ENCODE measurements around the gene ZNF566. TPM values are rescaled to one million over a fixed set of nuclear protein-coding genes. Genes with fewer than 3 reads are reported as not detected.

Gene ZNF566
- total and polyA plus RNA-seq, 2 donors (not counting 3 experiments of a cell fraction or from before 2014, with no cell fraction given) = 4.7 to 8.5 TPM

- Histone ChIP-seq H3K79me2 (ENCODE audit: control insufficient read depth, insufficient read depth, low read length) (no peaks in the 10 kb centered on the region), H3K4me2 (ENCODE audit: insufficient read depth, low read length) (no peak overlapping the region), H3K27ac (ENCODE audit: insufficient read depth, low read depth, low read length) (no peak overlapping the region), H3K9me3 (replicated peaks; ENCODE audit: control insufficient read depth, insufficient read depth, low read length) (peaks cover 3% of the 10 kb centered on the region), H3K4me1 (ENCODE audit: control insufficient read depth, extremely low read depth, insufficient read depth, low read length) (no peaks in the 10 kb centered on the region), H3K27me3 (ENCODE audit: control insufficient read depth in 2 of 2, insufficient read depth in 2 of 2, low read length in 2 of 2) (no peaks in the 10 kb centered on the region), H3K9ac (replicated peaks; ENCODE audit: extremely low read depth, insufficient read depth, low read length) (no peak overlapping the region), H2AFZ (ENCODE audit: low read depth, low read length) (no peak overlapping the region), H3K36me3 (ENCODE audit: control insufficient read depth in 2 of 2, extremely low read depth in 1 of 2, insufficient read depth in 2 of 2, low read length in 2 of 2) (no peaks in the 10 kb centered on the region), H3K9me1 (replicated peaks; ENCODE audit: control insufficient read depth, extremely low read depth, insufficient read depth, low read length) (no peaks in the 10 kb centered on the region), H3K4me3 (replicated peaks in 1 of 3; ENCODE audit: insufficient read depth in 1 of 3, low read depth in 1 of 3, low read length in 3 of 3) (no peak overlapping the region), H4K20me1 (replicated peaks; ENCODE audit: control insufficient read depth, extremely low read depth, insufficient read depth, low read length) (no peaks in the 10 kb centered on the region)
- FAIRE-seq = no peak
- intact Hi-C loops (cut with micrococcal nuclease) (no loop called here), dilution Hi-C loops (cut with MboI; ENCODE audit: extremely low pct_ligation_motif_present, low sequenced_read_pairs) (no loop called here)
- ChIA-PET CTCF (no interaction called here), POLR2A (no interaction called here)
- TF ChIP-seq EZH2 (IDR thresholded peaks at IDR 0.05; ENCODE audit: borderline replicate concordance, low read depth, low read length, severe bottlenecking) (no peak), CTCF (IDR thresholded peaks at IDR 0.05; ENCODE audit: extremely low read depth in 1 of 2, insufficient read depth in 1 of 2, low read depth in 1 of 2, low read length in 2 of 2) (no peak), FOS (IDR thresholded peaks at IDR 0.05; ENCODE audit: borderline replicate concordance, insufficient read depth, low read length) (no peak), JUN (IDR thresholded peaks at IDR 0.05; ENCODE audit: borderline replicate concordance, insufficient read depth, insufficient read length, low read depth) (no peak)
- BruUV-seq (replicated peaks) = no TSS peak
- DNase-seq (ENCODE audit: low read depth, low spot score) = no peak
Observed at GRCh38 chr19:36460046-36460445, 29.3 kb downstream of the ZNF566 start.

GRCh38 chr19:36456831-36457230, 32.5 kb downstream of the ZNF566 start:
- no peak for TF ChIP-seq EZH2 (IDR thresholded peaks at IDR 0.05; ENCODE audit: borderline replicate concordance, low read depth, low read length, severe bottlenecking)
- TF ChIP-seq JUN (IDR thresholded peaks at IDR 0.05; ENCODE audit: borderline replicate concordance, insufficient read depth, insufficient read length, low read depth) = no peak
- no peak for TF ChIP-seq POLR2A (IDR thresholded peaks at IDR 0.05; ENCODE audit: low read depth, low read length)
- no peak for TF ChIP-seq MYC (IDR thresholded peaks at IDR 0.05; ENCODE audit: low read depth, low read length)
- no peak for TF ChIP-seq CTCF (IDR thresholded peaks at IDR 0.05; ENCODE audit: extremely low read depth in 1 of 2, insufficient read depth in 1 of 2, low read depth in 1 of 2, low read length in 2 of 2)
- TF ChIP-seq FOS (IDR thresholded peaks at IDR 0.05; ENCODE audit: borderline replicate concordance, insufficient read depth, low read length) = no peak
- TF ChIP-seq POLR2AphosphoS5 (IDR thresholded peaks at IDR 0.05; ENCODE audit: insufficient read depth, low read depth, low read length) = no peak
- TF ChIP-seq MAX (IDR thresholded peaks at IDR 0.05; ENCODE audit: insufficient read depth, insufficient read length) = no peak
- TF ChIP-seq GATA2 (IDR thresholded peaks at IDR 0.05; ENCODE audit: insufficient read depth, insufficient read length, low read depth, low read length) = no peak
- H3K27ac ChIP-seq (ENCODE audit: insufficient read depth, low read depth, low read length) = no peak overlapping the region
- dilution Hi-C loops (cut with MboI; ENCODE audit: extremely low pct_ligation_motif_present, low sequenced_read_pairs) (no loop called here), intact Hi-C loops (cut with micrococcal nuclease) (no loop called here)
- H3K36me3 ChIP-seq (ENCODE audit: control insufficient read depth in 2 of 2, extremely low read depth in 1 of 2, insufficient read depth in 2 of 2, low read length in 2 of 2) = no peaks in the 10 kb centered on the region
- no peak overlapping the region for H3K4me3 ChIP-seq (replicated peaks in 1 of 3; ENCODE audit: insufficient read depth in 1 of 3, low read depth in 1 of 3, low read length in 3 of 3)
- H3K9me3 ChIP-seq (replicated peaks; ENCODE audit: control insufficient read depth, insufficient read depth, low read length) = peaks cover 4% of the 10 kb centered on the region
- FAIRE-seq (no peak), DNase-seq (ENCODE audit: low read depth, low spot score) (no peak)
- no peaks in the 10 kb centered on the region for H4K20me1 ChIP-seq (replicated peaks; ENCODE audit: control insufficient read depth, extremely low read depth, insufficient read depth, low read length)
- no peak overlapping the region for H3K4me2 ChIP-seq (ENCODE audit: insufficient read depth, low read length)
- POLR2A ChIA-PET = no interaction called here
- no peaks in the 10 kb centered on the region for H3K27me3 ChIP-seq (ENCODE audit: control insufficient read depth in 2 of 2, insufficient read depth in 2 of 2, low read length in 2 of 2)
- CTCF ChIA-PET = no interaction called here
- no peak overlapping the region for H2AFZ ChIP-seq (ENCODE audit: low read depth, low read length)
- H3K9ac ChIP-seq (replicated peaks; ENCODE audit: extremely low read depth, insufficient read depth, low read length) = no peak overlapping the region
- no peaks in the 10 kb centered on the region for H3K79me2 ChIP-seq (ENCODE audit: control insufficient read depth, insufficient read depth, low read length)
- H3K9me1 ChIP-seq (replicated peaks; ENCODE audit: control insufficient read depth, extremely low read depth, insufficient read depth, low read length) = no peaks in the 10 kb centered on the region
- no peaks in the 10 kb centered on the region for H3K4me1 ChIP-seq (ENCODE audit: control insufficient read depth, extremely low read depth, insufficient read depth, low read length)
- no TSS peak for BruUV-seq (replicated peaks)
